Trophoblast cell (in vitro differentiated cells and primary cell): ENCODE measurements around the gene CD6.
A peak's percentile ranks its signal among the peaks of the same experiment; 100 is the strongest.

Experiments used
- DNase-seq, 2 donors: peaks; one replicate each; pipeline ENCODE4 v3.0.0-alpha.2; 2016
- H2AFZ ChIP-seq: 2 replicates; pipeline ENCODE4 v1.6.1; 2013; ENCODE audit warnings: low read length, moderate library complexity, mild to moderate bottlenecking; ENCODE audit not compliant: insufficient read depth, poor library complexity
- H2AK5ac ChIP-seq: 2 replicates; pipeline ENCODE4 v1.6.1; 2013; ENCODE audit warnings: mild to moderate bottlenecking, low read length
- H2BK120ac ChIP-seq: 2 replicates; pipeline ENCODE4 v1.6.1; 2013; ENCODE audit warnings: low read length, mild to moderate bottlenecking, moderate library complexity; ENCODE audit not compliant: insufficient read depth, poor library complexity
- H2BK12ac ChIP-seq: 2 replicates; pipeline ENCODE4 v1.6.1; 2013; ENCODE audit warnings: mild to moderate bottlenecking, low read length, moderate library complexity
- H2BK5ac ChIP-seq: 2 replicates; pipeline ENCODE4 v1.6.1; 2013; ENCODE audit warnings: low read length, low read depth, moderate library complexity, mild to moderate bottlenecking; ENCODE audit not compliant: poor library complexity
- H3K14ac ChIP-seq: 2 replicates; pipeline ENCODE4 v1.6.1; 2013; ENCODE audit warnings: mild to moderate bottlenecking, low read length
- H3K18ac ChIP-seq: 2 replicates; pipeline ENCODE4 v1.6.1; 2013; ENCODE audit warnings: mild to moderate bottlenecking, low read length
- H3K23ac ChIP-seq: 2 replicates; pipeline ENCODE4 v1.6.1; 2013; ENCODE audit warnings: low read length
- H3K27ac ChIP-seq: 2 replicates; pipeline ENCODE4 v1.5.1; 2013; ENCODE audit warnings: low read depth, mild to moderate bottlenecking, inconsistent platforms, low read length, moderate library complexity
- H3K27me3 ChIP-seq: 2 replicates; pipeline ENCODE4 v1.6.1; 2013; ENCODE audit warnings: inconsistent platforms, mild to moderate bottlenecking, low read length, moderate library complexity; ENCODE audit not compliant: insufficient read depth
- H3K36me3 ChIP-seq, 2 experiments: 1 replicate in 1 of 2; 2 replicates in 1 of 2; pipeline ENCODE4 v1.6.1; 2013; ENCODE audit warnings: low read length in 2 of 2, mild to moderate bottlenecking in 2 of 2, moderate library complexity in 1 of 2; ENCODE audit not compliant: insufficient read depth in 2 of 2, control insufficient read depth in 1 of 2
- H3K4ac ChIP-seq: 2 replicates; pipeline ENCODE4 v1.6.1; 2013; ENCODE audit warnings: low read depth, mild to moderate bottlenecking, low read length, moderate library complexity
- H3K4me1 ChIP-seq, 2 experiments: 1 replicate in 1 of 2; 2 replicates in 1 of 2; pipeline ENCODE4 v1.6.1; 2013; ENCODE audit warnings: low read length in 2 of 2, mild to moderate bottlenecking in 2 of 2, moderate library complexity in 1 of 2; ENCODE audit not compliant: insufficient read depth in 2 of 2, control insufficient read depth in 1 of 2
- H3K4me2 ChIP-seq: 2 replicates; pipeline ENCODE4 v1.6.1; 2013; ENCODE audit warnings: inconsistent platforms, mild to moderate bottlenecking, low read length, moderate library complexity
- H3K4me3 ChIP-seq: 2 replicates; pipeline ENCODE4 v1.5.1; 2013; ENCODE audit warnings: mild to moderate bottlenecking, low read depth, low read length, inconsistent platforms
- H3K79me1 ChIP-seq: one replicate; pipeline ENCODE4 v1.6.1; 2013; ENCODE audit warnings: low read length
- H3K79me2 ChIP-seq: 2 replicates; pipeline ENCODE4 v1.6.1; 2013; ENCODE audit warnings: low read length, mild to moderate bottlenecking; ENCODE audit not compliant: control insufficient read depth, insufficient read depth, poor library complexity
- H3K9ac ChIP-seq: 2 replicates; pipeline ENCODE4 v1.6.1; 2013; ENCODE audit warnings: mild to moderate bottlenecking, low read length
- H3K9me3 ChIP-seq: 2 replicates; pipeline ENCODE4 v1.6.1; 2013; ENCODE audit warnings: low read depth, mild to moderate bottlenecking, control low read depth, inconsistent platforms, low read length; ENCODE audit not compliant: insufficient read depth
- H4K12ac ChIP-seq: 2 replicates; pipeline ENCODE4 v1.6.1; 2013; ENCODE audit warnings: low read depth, mild to moderate bottlenecking, low read length, moderate library complexity
- H4K8ac ChIP-seq: 2 replicates; pipeline ENCODE4 v1.6.1; 2013; ENCODE audit warnings: low read depth, mild to moderate bottlenecking, low read length, moderate library complexity
- H4K91ac ChIP-seq: one replicate; pipeline ENCODE4 v1.6.1; 2013; ENCODE audit warnings: low read depth, mild to moderate bottlenecking, low read length, moderate library complexity
- WGBS: extraction: QIAGEN DNeasy Blood & Tissue Kit; methylation state at CpG from one replicate; pipeline ENCODE4 v1.1.7; 2013; ENCODE audit warnings: missing lambda C conversion rate; ENCODE audit not compliant: insufficient read length, insufficient coverage; ENCODE audit errors: extremely low coverage; 5-methylcytosine and 5-hydroxymethylcytosine counted together

Gene CD6

GRCh38 chr11:60939301-60939700 is 32.2 kb upstream of the CD6 start:
- Histone ChIP-seq H3K4me2 (no peak overlapping the region), H2BK120ac (no peak overlapping the region), H3K4me1 (peaks cover 21 to 22% of the 10 kb centered on the region in 2 experiments), H2AFZ (no peak overlapping the region), H3K18ac (no peak overlapping the region), H4K12ac (no peak overlapping the region), H3K9ac (no peak overlapping the region), H3K27ac (no peak overlapping the region), H3K27me3 (no peaks in the 10 kb centered on the region), H3K36me3 (peaks cover 26 to 30% of the 10 kb centered on the region in 2 experiments), H2AK5ac (no peak overlapping the region), H3K79me2 (no peaks in the 10 kb centered on the region), H4K91ac (no peak overlapping the region), H2BK5ac (no peak overlapping the region), H3K4ac (no peak overlapping the region), H3K4me3 (no peak overlapping the region), H4K8ac (no peak overlapping the region), H3K23ac (no peak overlapping the region), H3K9me3 (no peaks in the 10 kb centered on the region), H2BK12ac (no peak overlapping the region), H3K79me1 (peaks cover 11% of the 10 kb centered on the region), H3K14ac (no peak overlapping the region)
- WGBS, result no CpG with 5 or more reads among the region's 7 CpGs
- no peak for DNase-seq

GRCh38 chr11:60939855-60940254 is 31.6 kb upstream of the CD6 start:
- Histone ChIP-seq H3K27me3 (no peaks in the 10 kb centered on the region), H2BK120ac (no peak overlapping the region), H3K18ac (no peak overlapping the region), H3K23ac (no peak overlapping the region), H3K9ac (no peak overlapping the region), H3K36me3 (peaks cover 20 to 25% of the 10 kb centered on the region in 2 experiments), H4K8ac (no peak overlapping the region), H3K4me3 (no peak overlapping the region), H3K79me1 (peaks cover 11% of the 10 kb centered on the region), H3K4me1 (peaks cover 21 to 22% of the 10 kb centered on the region in 2 experiments), H3K14ac (no peak overlapping the region), H3K4me2 (no peak overlapping the region), H3K79me2 (no peaks in the 10 kb centered on the region), H2BK5ac (no peak overlapping the region), H2AFZ (no peak overlapping the region), H4K12ac (no peak overlapping the region), H2AK5ac (no peak overlapping the region), H4K91ac (no peak overlapping the region), H2BK12ac (no peak overlapping the region), H3K4ac (no peak overlapping the region), H3K9me3 (no peaks in the 10 kb centered on the region), H3K27ac (no peak overlapping the region)
- no CpG with 5 or more reads among the region's 2 CpGs for WGBS
- DNase-seq, result peak; percentile 68 to 85

- Histone ChIP-seq H3K14ac (peak overlapping the region; percentile 19), H3K9me3 (no peaks in the 10 kb centered on the region), H2AFZ (no peak overlapping the region), H3K79me1 (peaks cover 11% of the 10 kb centered on the region), H3K9ac (no peak overlapping the region), H3K4ac (no peak overlapping the region), H2BK5ac (peak overlapping the region; percentile 5), H3K4me1 (peaks cover 21 to 22% of the 10 kb centered on the region in 2 experiments), H3K4me2 (no peak overlapping the region), H2BK12ac (peak overlapping the region; percentile 7), H3K27ac (peak overlapping the region; percentile 24), H3K79me2 (no peaks in the 10 kb centered on the region), H4K12ac (no peak overlapping the region), H2AK5ac (no peak overlapping the region), H4K91ac (no peak overlapping the region), H3K18ac (no peak overlapping the region), H3K27me3 (no peaks in the 10 kb centered on the region), H3K36me3 (peaks cover 7 to 8% of the 10 kb centered on the region in 2 experiments), H4K8ac (peak overlapping the region; percentile 18), H3K4me3 (no peak overlapping the region), H2BK120ac (no peak overlapping the region), H3K23ac (no peak overlapping the region)
- DNase-seq, result peak in 1 of 2 donors; percentile 41
- no CpG with 5 or more reads among the region's 6 CpGs for WGBS
These were observed 29.9 kb upstream of the CD6 start for GRCh38 chr11:60941371-60942119.

- no peak overlapping the region for H4K12ac ChIP-seq
- H2BK5ac ChIP-seq, result peak overlapping the region; percentile 5
- no peaks in the 10 kb centered on the region for H3K9me3 ChIP-seq
- no peak overlapping the region for H2BK12ac ChIP-seq
- no peaks in the 10 kb centered on the region for H3K79me2 ChIP-seq
- H4K91ac ChIP-seq, result no peak overlapping the region
- H3K18ac ChIP-seq, result no peak overlapping the region
- H3K4me2 ChIP-seq, result no peak overlapping the region
- H3K4me3 ChIP-seq, result no peak overlapping the region
- no CpG with 5 or more reads among the region's 4 CpGs for WGBS
- no peak overlapping the region for H2AK5ac ChIP-seq
- H3K4me1 ChIP-seq, result peaks cover 21 to 22% of the 10 kb centered on the region in 2 experiments
- H3K27ac ChIP-seq, result peak overlapping the region; percentile 38
- peak overlapping the region; percentile 19 for H3K14ac ChIP-seq
- no peak overlapping the region for H2BK120ac ChIP-seq
- no peak overlapping the region for H3K4ac ChIP-seq
- no peaks in the 10 kb centered on the region for H3K27me3 ChIP-seq
- H3K23ac ChIP-seq, result no peak overlapping the region
- H4K8ac ChIP-seq, result peak overlapping the region; percentile 18
- H3K36me3 ChIP-seq, result peaks cover 1% of the 10 kb centered on the region in 2 experiments
- H3K79me1 ChIP-seq, result peaks cover 11% of the 10 kb centered on the region
- H2AFZ ChIP-seq, result no peak overlapping the region
- peak; percentile 91 for DNase-seq
- H3K9ac ChIP-seq, result no peak overlapping the region
These were observed 29.3 kb upstream of the CD6 start for GRCh38 chr11:60942219-60942618.
